Hindlimb muscle (tissue), 1 donor: Measurements from ENCODE around the gene PCGF1. TPM values are rescaled to one million over a fixed set of nuclear protein-coding genes. Genes with fewer than 3 reads are reported as not detected.

Experiments
- DNase-seq: peaks from one replicate; pipeline ENCODE4 v3.0.0-alpha.2; 2013
- polyA plus RNA-seq: library from polyadenylated mRNA; unstranded; fragments of 120-200 nt; gene quantifications from one replicate; pipeline ENCODE4 v1.2.1, GENCODE V29; 2013; ENCODE audit not compliant: insufficient read length

Gene PCGF1
- polyA plus RNA-seq: 8.2 TPM

DNA sequence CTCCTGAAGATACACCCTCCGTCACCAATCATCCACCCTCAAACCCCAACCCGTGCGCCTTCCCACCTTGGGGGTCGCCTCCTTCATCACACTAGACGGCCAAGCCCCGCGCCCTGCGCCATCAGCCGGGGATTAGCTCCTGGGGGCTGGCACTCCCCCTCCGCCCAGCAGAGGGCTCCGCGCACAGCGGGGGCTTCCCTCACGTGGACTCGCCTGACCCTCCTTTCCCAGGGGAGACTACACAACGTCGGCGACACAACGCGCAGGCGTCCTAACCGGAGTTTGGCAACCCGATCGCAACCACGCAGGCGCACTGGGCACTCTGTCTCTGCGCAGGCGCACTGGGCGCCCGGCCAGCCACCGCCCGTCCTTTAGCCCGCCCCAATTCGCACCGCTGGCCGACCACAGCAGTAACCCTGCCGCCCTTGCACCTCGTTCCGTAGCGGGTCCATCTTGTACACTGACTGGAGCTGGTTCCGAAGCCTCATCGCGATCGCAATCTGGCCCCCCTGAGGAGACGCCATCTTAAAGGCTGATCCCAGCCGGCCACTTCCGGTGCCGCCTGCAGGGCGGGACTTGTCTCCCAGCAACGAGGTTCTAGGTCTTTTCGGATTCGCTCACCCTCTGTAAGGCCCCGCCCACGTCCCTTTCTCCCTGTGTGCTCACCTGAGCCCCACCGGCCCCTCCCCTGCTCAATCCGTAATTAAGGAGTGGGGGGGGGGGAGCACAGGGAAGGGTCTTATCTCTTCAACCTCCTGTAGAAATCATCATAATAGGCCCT lies at the start of gene PCGF1:
TSS of gene PCGF1 (minus strand) at position 551 of the 781 bp plus-strand sequence. CDS start at position 524, 27 bp downstream.
- DNase-seq: peak; percentile 100

DNA sequence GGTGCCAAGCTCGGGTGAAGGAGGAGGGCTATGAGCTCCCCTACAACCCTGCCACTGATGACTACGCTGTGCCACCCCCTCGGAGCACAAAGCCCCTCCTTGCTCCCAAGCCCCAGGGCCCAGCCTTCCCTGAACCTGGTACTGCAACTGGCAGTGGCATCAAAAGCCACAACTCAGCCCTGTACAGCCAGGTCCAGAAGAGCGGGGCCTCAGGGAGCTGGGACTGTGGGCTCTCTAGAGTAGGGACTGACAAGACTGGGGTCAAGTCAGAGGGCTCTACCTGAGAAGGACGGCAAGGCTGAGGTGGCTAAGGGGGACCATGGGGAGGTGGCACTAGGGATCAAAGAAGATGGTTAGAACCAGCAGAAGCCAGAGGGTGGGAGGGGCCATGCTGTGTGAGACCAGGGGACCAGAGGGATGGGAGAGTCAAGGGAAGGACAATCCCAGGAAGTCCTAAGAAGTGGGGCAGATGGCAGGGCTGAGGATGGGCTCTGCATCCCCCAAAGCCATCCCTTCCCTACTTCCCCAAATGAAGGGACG lies 49.4 kb upstream of the PCGF1 start:
- no peak for DNase-seq

DNA sequence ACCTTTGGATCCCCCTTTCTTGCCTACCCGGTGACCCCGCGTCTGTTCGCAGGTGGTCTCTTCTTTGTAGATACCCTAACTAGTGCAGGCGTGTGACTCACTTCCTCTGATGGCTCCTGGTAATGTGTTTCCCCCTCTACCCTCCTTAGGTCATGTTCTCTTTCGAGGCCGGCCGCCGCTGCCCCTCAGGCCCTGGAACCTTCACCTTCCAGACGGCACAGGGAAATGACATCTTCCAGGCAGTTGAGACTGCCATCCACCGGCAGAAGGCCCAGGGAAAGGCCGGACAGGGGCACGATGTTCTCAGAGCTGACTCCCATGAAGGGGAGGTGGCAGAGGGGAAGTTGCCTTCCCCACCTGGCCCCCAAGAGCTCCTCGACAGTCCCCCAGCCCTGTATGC lies 48.7 kb upstream of the PCGF1 start:
- DNase-seq: no peak

DNA sequence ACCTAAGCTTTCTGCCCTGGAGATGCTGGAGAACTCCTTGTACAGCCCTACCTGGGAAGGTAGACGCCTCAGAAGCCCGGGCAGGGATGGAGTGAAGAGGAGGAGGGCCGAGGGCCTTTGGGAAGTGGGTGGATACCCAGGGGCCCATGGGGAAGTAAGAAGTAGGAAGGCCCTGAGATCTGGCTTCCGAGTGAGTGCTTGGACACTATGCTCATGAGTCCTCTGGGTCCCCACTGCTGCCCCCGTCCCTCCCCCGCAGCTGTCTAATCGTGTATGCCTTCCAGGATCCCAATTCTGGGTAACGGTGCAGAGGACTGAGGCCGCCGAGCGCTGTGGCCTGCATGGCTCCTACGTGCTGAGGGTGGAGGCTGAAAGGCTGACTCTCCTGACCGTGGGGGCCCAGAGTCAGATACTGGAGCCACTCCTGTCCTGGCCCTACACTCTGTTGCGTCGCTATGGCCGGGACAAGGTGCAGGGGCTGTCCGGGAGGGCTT lies 48.2 kb upstream of the PCGF1 start:
- DNase-seq: no peak

DNA sequence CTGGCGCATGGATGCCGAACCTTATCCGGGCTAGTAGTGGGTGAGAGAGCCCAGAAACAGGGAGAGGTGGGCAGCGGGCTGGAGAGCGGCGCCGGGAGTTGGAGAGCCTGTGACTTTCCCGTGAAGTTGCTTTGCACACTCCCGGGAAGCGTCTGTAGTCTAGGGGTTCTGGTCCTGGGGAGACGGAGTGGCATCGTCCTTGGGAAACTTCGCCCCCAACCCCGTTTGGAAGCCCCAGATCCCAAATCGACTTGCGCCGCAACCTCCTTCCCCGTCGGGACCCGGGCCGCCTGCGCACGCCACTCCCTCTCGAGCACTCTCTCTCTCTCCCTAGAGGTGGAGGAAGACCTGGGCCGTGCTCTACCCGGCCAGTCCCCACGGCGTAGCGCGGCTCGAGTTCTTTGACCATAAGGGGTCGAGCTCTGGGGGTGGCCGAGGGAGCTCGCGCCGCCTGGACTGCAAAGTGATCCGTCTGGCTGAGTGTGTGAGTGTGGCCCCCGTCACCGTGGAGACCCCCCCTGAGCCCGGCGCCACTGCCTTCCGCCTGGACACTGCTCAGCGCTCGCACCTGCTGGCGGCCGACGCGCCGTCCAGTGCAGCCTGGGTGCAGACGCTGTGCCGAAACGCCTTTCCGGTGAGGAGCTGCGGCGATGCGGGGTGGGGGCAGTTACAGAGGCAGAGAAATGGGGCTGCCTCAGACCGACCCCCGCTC lies 47.5 kb upstream of the PCGF1 start:
- no peak for DNase-seq

DNA sequence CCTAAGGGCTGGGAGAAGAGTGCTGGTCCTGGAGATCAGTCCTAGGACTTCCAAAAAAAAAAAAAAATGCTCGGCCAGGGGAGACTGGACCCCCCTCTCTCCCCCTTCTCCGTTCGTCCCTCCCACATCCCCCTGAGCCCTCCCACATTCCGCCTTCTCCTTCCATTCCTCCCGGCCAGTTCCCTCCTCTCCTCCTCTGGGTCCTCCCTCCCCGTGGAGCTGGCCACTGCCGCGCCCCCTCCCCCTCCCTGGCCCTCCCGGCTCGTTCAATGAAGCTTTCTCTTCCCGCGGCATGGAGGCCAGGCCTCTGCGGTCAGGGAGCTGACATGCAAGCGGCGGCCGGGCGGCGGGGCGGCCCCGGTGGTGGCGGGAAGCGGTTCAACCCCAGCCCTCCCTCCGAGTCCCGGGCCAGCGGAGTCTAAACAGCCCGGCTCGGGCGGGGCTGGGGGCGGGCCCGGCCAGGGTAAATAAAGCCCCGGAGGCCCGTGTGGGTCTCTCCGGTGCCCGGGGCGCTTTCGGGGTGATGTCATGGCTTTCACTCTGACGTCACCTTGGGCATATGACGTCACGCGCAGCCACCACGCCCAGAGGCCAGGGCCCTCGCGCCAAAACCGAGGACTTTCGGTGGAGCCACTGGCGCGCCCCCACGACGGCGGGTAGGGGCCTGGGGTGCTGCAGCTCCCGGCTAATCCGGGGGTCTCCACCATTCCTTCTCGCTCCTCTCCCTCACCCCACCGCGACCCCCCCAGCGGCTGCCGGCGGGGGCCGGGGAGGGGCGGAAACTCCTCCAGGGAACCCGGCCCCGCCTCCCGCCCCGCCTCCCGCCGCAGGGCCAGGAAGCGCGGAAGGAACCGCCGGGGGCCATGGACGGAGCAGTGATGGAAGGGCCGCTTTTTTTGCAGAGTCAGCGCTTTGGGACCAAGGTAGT lies 46.7 kb upstream of the PCGF1 start, which contains the start of the genes DOK1 and LOXL3:
TSS of gene DOK1 (plus strand) at position 829 of the 928 bp plus-strand sequence. CDS start at position 864, 35 bp downstream.
TSS of gene LOXL3 (minus strand) at position 51 of the 928 bp plus-strand sequence. CDS start 1,308 bp downstream, outside the sequence.
- peak; percentile 88 for DNase-seq

DNA sequence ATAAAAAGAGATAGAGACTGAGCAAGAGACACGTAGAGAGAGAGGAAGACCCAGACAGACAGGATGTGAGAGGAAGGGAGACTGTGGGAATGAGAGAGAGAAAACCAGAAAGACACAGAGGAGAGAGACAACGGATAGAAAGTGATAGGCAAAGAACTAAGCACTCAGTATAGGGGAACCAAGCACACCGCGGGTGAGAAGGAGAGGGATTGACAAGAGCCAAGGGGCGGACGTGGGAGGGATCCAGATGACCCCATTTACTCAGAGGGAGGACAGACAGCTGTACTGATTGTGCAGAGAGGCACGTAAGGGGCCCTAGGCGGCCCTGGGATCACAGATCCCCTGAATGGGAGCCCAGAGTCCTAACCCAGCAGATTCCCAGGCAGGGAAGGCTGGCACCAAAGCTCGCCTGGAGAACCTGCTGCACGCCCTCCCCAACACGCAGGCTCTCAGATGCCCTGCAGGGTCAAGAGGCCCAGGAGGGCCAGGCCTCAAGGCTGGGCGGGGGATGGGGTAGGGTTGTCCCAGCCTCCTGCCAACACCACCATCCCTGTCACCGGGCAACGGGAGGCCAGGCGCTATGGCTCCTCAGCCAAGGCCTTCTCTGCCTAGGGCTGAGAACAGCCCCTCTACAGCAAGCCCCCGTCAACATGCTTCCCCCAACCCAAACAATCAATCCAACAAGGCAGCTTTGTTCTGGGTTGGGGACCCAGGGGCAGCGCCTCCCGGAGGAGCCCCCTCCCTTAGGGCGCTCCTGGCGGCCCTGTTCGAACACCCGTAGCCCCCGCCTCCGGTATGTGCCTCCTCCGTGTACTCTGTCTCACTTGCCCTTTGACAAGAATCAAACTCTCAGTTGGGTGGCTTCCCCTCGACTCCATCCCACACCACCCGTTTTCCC lies 45.7 kb upstream of the PCGF1 start:
- no peak for DNase-seq

DNA sequence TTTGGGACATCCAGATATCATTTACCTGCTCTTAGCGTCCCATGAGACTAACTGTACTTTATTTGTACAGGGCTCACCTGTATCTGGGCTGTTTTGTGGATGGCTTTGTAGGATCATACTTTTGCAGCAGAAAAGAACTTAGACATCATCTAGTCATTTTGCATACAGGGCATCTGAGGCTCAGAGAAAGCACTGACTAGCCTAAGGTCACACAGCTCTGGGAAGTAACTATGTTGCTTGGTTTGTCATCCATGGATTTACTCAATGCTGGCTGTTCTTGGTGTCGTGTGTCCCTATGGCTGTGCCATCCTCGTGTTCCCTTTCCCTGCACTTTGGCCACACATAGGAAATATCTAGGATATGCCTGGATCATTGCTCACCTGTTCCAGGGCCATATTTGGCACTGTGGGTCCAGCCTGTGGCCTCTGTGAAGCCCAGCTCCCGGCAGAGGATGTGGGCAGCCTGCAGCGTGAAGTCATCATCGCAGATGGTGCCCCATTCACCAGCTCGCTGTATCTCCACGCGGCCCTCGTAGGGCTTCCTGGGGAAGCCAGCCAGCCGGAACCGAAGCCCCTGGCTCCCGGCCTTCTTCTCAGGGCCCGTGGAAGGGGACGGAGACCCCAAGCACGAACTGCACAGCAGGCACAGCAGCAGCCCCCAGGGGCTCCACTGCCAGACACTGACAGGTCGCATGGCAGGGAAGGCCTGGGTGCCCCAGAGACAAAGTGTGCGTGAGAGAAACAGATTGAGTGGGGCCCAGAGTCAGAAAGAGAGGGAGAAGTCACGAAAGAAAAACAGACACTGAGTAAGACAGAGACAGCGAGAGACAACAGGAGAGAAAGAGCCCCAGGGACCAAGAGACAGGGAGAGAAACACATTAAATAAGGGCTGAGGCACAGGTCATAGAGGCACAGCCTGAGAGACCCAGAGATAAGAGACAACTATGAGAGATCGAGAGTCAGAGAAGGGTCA lies 44.7 kb upstream of the PCGF1 start:
- DNase-seq: no peak

DNA sequence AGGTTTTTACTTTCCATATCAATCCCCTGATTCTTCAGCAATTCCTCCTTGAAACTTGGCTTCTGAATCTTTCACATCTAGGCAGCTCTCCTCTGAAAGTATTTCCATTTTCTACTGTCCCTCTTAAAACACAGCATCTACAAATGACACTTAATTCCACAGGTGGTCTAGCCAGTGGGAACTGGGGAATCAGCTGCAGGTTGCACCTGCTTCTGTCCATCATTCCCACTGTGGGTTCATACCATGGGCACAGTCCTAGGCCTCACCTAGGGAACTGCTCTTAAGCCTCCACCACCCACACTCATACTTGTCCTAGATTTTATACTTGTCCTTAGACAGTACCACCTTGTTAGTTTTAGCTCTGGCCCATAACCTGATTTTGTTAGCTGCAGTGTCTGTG lies 44.0 kb upstream of the PCGF1 start:
- no peak for DNase-seq

DNA sequence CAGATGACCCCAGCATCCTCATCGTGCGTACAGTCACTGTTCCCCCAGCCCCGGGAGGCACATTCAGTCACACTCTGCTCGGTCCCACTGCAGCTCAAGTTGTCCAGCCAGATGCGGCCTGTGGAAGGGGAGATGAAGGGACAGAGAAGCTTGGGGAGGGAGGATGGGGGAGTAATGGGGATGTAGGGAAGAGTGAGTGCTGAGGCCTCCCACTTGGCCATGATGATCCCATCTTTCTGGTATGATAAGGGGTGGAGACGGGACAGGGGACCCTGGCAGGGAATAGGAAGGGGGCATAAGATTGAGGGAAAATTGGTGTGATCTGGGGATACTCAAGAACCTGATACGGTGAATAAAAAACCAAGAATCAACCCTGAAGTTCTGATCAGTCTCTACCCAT lies 42.7 kb upstream of the PCGF1 start:
- DNase-seq: no peak

DNA sequence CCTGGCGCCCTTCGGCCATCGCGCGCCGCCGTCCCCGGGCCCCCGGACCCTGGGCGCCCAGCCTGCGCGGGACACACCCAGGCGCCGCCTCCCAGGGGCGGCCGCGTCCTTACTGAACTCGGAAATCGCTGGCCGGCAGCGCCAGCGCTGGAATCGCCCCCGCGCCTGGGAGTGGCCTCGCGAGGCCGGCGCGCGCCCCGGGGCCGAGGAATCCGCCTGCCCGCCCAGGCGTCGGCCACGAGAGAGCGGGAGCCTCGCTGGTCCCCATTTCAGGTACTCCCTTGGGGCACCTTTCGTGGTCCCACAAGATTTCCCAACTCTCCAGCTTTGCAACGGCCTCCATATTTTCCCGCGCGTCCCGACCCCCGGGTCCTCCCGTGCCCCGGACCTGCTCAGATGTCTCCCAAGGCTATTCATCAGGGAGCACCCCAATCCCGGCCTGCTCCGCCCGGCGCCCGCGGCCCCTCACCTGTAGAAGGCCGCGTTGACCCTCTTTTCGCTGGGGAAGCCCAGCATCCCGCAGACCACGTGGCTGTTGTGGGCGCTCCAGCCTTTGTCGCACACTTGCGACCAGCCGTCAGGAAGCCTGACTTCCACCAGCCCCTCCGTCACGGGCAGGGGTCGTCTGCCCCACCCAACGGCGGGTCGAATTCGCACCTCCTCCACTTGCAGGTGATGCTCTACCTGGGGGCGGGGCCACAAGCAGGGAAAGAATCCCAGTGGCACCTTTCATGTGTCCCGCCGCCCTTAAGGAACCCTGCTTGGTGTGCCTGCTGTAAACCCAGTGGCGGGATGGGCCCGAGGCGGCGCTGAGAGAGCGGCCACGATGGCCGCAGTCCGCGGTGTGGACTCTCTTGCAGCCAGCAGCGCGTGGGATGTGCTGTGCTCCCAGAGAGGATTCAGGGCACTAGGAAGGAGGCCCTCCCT lies 41.7 kb upstream of the PCGF1 start:
- DNase-seq: peak; percentile 77

DNA sequence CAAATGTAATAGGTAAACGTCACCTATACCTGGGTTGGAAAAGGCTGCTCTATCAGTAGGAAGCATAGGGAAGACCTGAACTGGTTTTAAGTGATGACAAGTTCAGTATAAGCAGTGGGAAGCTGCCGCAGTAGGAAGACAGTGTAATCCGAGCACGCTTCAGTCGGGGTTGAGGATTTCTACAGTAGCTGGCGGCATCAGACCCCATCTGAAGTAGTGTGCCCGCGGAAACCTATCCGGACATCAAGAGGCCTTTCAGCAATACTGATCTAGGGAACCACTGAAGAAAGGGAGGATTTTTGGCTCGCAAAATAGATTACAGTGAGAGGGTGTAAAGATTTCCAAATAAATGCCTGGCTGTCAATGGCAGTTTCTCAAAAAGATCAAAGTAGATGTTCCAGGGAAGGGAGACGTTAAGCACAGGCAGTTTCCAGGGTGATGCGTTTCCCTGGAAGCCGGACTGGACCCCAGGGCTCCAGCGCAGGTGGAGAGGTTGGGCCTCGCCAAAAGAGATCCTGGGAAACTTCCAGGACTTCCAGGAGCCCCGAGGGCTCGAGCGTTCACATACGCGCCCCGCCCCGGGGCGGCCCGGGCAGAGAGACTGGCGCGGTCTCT lies 40.9 kb upstream of the PCGF1 start:
- DNase-seq: no peak

DNA sequence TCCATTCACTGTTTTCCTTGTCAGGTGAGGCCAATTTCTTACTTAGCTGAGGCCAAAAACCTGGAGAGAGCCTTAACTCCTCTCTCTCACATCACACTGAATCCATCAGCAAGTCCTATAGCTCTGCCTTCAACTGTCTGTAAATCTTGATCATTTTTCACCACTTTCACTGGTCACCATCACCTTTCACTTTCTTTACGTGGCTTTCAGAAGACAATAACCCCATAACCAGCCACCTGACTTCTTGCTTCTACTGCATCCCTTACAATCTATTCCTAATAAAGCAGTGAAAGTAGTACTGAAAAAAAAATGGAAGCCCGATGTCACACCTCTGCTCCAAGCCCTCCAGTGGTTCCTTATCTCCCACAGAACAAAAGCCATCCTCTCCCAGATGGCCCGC lies 38.5 kb upstream of the PCGF1 start:
- no peak for DNase-seq

DNA sequence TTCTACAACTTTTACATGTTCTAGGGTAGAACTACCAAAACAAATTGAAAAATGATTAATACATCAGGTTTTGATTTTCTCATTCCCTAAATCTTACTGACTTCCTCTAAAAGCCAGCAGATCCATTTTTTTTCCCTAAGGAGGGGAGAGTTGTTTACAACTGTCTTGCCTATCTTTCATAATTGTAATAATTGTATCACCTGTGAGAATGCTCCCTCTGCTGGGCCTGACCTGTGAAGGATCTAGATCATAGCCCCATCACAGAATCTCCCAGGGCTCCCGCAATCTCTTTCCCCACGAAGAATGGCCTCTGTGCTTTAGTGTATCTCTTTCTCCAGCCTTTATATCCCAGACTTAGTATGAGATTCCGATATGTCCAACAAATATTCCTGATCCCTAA lies 37.1 kb upstream of the PCGF1 start:
- no peak for DNase-seq

DNA sequence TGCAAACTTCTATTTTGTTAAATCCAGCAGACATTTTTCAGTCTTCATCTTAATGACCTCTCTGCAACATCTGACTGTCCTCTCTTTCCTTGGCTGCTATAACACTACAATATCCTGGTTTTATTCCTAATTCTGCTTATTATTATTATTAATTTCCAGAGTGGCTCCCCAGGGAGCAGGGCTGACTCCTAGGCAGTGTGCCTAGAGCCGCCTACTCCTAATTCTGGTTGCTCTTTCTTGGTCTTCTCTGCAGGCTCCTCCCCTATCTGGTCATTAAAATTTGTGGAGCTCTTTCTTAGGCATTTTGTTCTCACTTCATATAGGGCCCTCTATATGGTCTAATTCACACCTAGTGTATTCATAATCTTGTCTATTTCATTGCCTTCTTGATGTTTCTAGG lies 35.5 kb upstream of the PCGF1 start:
- DNase-seq: no peak

DNA sequence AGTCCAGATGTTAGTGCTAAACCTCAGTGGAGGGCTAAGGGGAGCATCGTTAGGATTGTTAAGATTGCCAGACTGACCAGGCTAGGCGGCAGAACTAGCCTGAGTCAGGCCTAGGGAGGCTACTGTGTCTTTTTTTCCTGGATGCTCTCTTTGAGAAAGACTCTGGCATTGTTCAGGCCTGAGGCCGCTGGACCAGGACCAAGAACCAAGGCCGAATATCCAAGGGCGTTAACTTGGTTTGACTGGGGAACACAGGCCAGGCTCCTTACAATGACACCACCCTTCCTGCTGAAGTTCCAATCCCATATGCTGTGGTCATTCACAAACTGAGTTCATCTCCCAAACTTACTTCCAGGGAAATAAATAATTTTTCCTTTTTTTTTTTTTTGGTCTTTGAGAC lies 32.8 kb upstream of the PCGF1 start:
- DNase-seq: no peak

DNA sequence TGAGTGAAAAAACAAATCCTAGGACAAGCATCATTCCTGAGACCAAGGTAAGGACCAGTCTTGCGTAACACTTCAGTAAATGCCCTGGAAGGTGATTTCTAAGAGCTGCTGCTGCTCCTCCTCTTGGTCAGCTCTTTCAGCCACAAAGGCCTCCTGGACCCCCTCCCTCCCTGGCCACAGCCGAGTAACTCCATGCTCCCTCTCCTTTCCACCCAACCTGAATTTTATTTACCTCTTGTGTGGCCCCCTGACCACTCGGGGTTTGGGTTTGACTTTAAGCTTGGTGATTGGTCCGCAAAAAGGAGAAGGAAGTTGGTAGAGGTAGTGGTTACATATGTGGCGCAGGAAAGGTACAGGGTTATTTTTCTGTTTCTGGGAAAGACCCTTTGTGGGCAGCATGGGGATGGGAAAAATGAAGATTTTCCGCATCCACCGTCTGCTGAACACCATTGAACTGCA lies 31.4 kb upstream of the PCGF1 start:
- DNase-seq: no peak

DNA sequence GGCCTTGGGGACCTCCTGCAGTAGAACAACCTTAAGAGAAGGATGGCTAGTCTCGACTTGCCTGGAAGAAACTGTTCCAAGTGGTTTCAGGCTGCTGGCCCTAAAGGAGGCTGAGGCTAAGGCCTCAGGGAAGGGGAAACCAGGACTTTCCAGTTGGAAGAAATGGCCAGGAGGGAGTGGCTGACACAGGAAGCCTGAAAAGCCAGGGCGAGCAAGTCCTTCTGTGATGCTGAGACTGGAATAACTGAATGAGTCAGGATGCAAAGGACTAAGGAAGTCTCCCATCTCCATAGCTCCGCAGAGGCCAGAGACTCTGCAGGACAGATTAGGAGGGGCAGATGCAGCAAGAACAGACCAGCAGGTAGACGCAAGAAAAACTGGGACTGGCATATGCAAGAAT lies 29.6 kb upstream of the PCGF1 start:
- DNase-seq: no peak
